ENCODE data around the gene SFTPD.

The SFTPD gene

GRCh38 chr10:79981450-79982361, 32.8 kb upstream of the SFTPD start:
- Histone ChIP-seq H3K9ac (ENCODE audit: low read depth, low read length) (peak overlapping the region; percentile 74), H3K4me1 (ENCODE audit: control insufficient read depth, insufficient read depth, low read length) (peaks cover 21% of the 10 kb centered on the region; the same call in 1 of the 2 replicates), H3K4me3 (ENCODE audit: low read depth, low read length) (peak overlapping the region; percentile 89), H3K9me3 (ENCODE audit: control insufficient read depth, insufficient read depth, low read length) (peaks cover under 1% of the 10 kb centered on the region; the same call in 1 of the 2 replicates), H3K36me3 (ENCODE audit: control insufficient read depth, insufficient read depth, low read length) (no peaks in the 10 kb centered on the region), H3K27me3 (ENCODE audit: control insufficient read depth, insufficient read depth, low read length) (peaks cover 30% of the 10 kb centered on the region), H3K27ac (ENCODE audit: low read depth, low read length) (peak overlapping the region; percentile 2)

- Histone ChIP-seq H3K4me3 (ENCODE audit: low read depth, low read length) (peak overlapping the region; percentile 89; the same call in 1 of the 2 replicates), H3K4me1 (ENCODE audit: control insufficient read depth, insufficient read depth, low read length) (peaks cover 21% of the 10 kb centered on the region; the same call in 1 of the 2 replicates), H3K27me3 (ENCODE audit: control insufficient read depth, insufficient read depth, low read length) (peaks cover 27% of the 10 kb centered on the region), H3K9me3 (ENCODE audit: control insufficient read depth, insufficient read depth, low read length) (peaks cover 8% of the 10 kb centered on the region; the same call in 1 of the 2 replicates), H3K27ac (ENCODE audit: low read depth, low read length) (no peak overlapping the region), H3K36me3 (ENCODE audit: control insufficient read depth, insufficient read depth, low read length) (no peaks in the 10 kb centered on the region), H3K9ac (ENCODE audit: low read depth, low read length) (no peak overlapping the region)
Observed at GRCh38 chr10:79980711-79981110, 31.8 kb upstream of the SFTPD start.

GRCh38 chr10:79979976-79980687, 31.2 kb upstream of the SFTPD start:
- peaks cover 8% of the 10 kb centered on the region; the same call in 1 of the 2 replicates for H3K9me3 ChIP-seq (ENCODE audit: control insufficient read depth, insufficient read depth, low read length)
- no peaks in the 10 kb centered on the region for H3K36me3 ChIP-seq (ENCODE audit: control insufficient read depth, insufficient read depth, low read length)
- peaks cover 27% of the 10 kb centered on the region for H3K27me3 ChIP-seq (ENCODE audit: control insufficient read depth, insufficient read depth, low read length)
- H3K4me3 ChIP-seq (ENCODE audit: low read depth, low read length), result no peak overlapping the region
- H3K9ac ChIP-seq (ENCODE audit: low read depth, low read length), result no peak overlapping the region
- H3K4me1 ChIP-seq (ENCODE audit: control insufficient read depth, insufficient read depth, low read length), result peaks cover 21% of the 10 kb centered on the region; the same call in 1 of the 2 replicates
- H3K27ac ChIP-seq (ENCODE audit: low read depth, low read length), result no peak overlapping the region

GRCh38 chr10:79979310-79979975, 30.5 kb upstream of the SFTPD start:
- no peaks in the 10 kb centered on the region for H3K36me3 ChIP-seq (ENCODE audit: control insufficient read depth, insufficient read depth, low read length)

GRCh38 chr10:79976999-79977398, 28.1 kb upstream of the SFTPD start:
- H3K4me1 ChIP-seq (ENCODE audit: control insufficient read depth, insufficient read depth, low read length), result peaks cover 21% of the 10 kb centered on the region; the same call in 1 of the 2 replicates
- H3K36me3 ChIP-seq (ENCODE audit: control insufficient read depth, insufficient read depth, low read length), result no peaks in the 10 kb centered on the region
- no peak overlapping the region for H3K27ac ChIP-seq (ENCODE audit: low read depth, low read length)
- H3K27me3 ChIP-seq (ENCODE audit: control insufficient read depth, insufficient read depth, low read length), result peaks cover 11% of the 10 kb centered on the region
- peaks cover 11% of the 10 kb centered on the region; the same call in 1 of the 2 replicates for H3K9me3 ChIP-seq (ENCODE audit: control insufficient read depth, insufficient read depth, low read length)
- no peak overlapping the region for H3K9ac ChIP-seq (ENCODE audit: low read depth, low read length)
- no peak overlapping the region for H3K4me3 ChIP-seq (ENCODE audit: low read depth, low read length)

More at GRCh38 chr10:79979310-79979975, 30.5 kb upstream of the SFTPD start:
- no peak overlapping the region for H3K9ac ChIP-seq (ENCODE audit: low read depth, low read length)
- H3K27ac ChIP-seq (ENCODE audit: low read depth, low read length), result no peak overlapping the region
- peaks cover 21% of the 10 kb centered on the region; the same call in 1 of the 2 replicates for H3K4me1 ChIP-seq (ENCODE audit: control insufficient read depth, insufficient read depth, low read length)
- H3K4me3 ChIP-seq (ENCODE audit: low read depth, low read length), result no peak overlapping the region
- peaks cover 27% of the 10 kb centered on the region for H3K27me3 ChIP-seq (ENCODE audit: control insufficient read depth, insufficient read depth, low read length)
- peaks cover 11% of the 10 kb centered on the region; the same call in 1 of the 2 replicates for H3K9me3 ChIP-seq (ENCODE audit: control insufficient read depth, insufficient read depth, low read length)

GRCh38 chr10:79970062-79970461, 21.2 kb upstream of the SFTPD start:
- no peak overlapping the region for H3K27ac ChIP-seq (ENCODE audit: low read depth, low read length)
- H3K9me3 ChIP-seq (ENCODE audit: control insufficient read depth, insufficient read depth, low read length), result peaks cover 9% of the 10 kb centered on the region; the same call in 1 of the 2 replicates
- H3K4me3 ChIP-seq (ENCODE audit: low read depth, low read length), result no peak overlapping the region
- no peaks in the 10 kb centered on the region for H3K36me3 ChIP-seq (ENCODE audit: control insufficient read depth, insufficient read depth, low read length)
- H3K27me3 ChIP-seq (ENCODE audit: control insufficient read depth, insufficient read depth, low read length), result no peaks in the 10 kb centered on the region
- no peaks in the 10 kb centered on the region for H3K4me1 ChIP-seq (ENCODE audit: control insufficient read depth, insufficient read depth, low read length)
- no peak overlapping the region for H3K9ac ChIP-seq (ENCODE audit: low read depth, low read length)

GRCh38 chr10:79947787-79948424, 999 bp downstream of the SFTPD start:
- no peak overlapping the region for H3K27ac ChIP-seq (ENCODE audit: low read depth, low read length)
- no peaks in the 10 kb centered on the region for H3K36me3 ChIP-seq (ENCODE audit: control insufficient read depth, insufficient read depth, low read length)
- H3K4me3 ChIP-seq (ENCODE audit: low read depth, low read length), result no peak overlapping the region
- no peak overlapping the region for H3K9ac ChIP-seq (ENCODE audit: low read depth, low read length)
- H3K9me3 ChIP-seq (ENCODE audit: control insufficient read depth, insufficient read depth, low read length), result peaks cover 3% of the 10 kb centered on the region; the same call in 1 of the 2 replicates
- peaks cover 11% of the 10 kb centered on the region; the same call in 1 of the 2 replicates for H3K4me1 ChIP-seq (ENCODE audit: control insufficient read depth, insufficient read depth, low read length)
- no peaks in the 10 kb centered on the region for H3K27me3 ChIP-seq (ENCODE audit: control insufficient read depth, insufficient read depth, low read length)

GRCh38 chr10:79947083-79947415, 1.9 kb downstream of the SFTPD start:
- H3K36me3 ChIP-seq (ENCODE audit: control insufficient read depth, insufficient read depth, low read length), result no peaks in the 10 kb centered on the region

GRCh38 chr10:79946271-79947082, 2.4 kb downstream of the SFTPD start:
- H3K9ac ChIP-seq (ENCODE audit: low read depth, low read length), result no peak overlapping the region
- peaks cover 7% of the 10 kb centered on the region; the same call in 1 of the 2 replicates for H3K4me1 ChIP-seq (ENCODE audit: control insufficient read depth, insufficient read depth, low read length)
- no peak overlapping the region for H3K27ac ChIP-seq (ENCODE audit: low read depth, low read length)
- no peaks in the 10 kb centered on the region for H3K36me3 ChIP-seq (ENCODE audit: control insufficient read depth, insufficient read depth, low read length)
- no peaks in the 10 kb centered on the region for H3K27me3 ChIP-seq (ENCODE audit: control insufficient read depth, insufficient read depth, low read length)
- H3K9me3 ChIP-seq (ENCODE audit: control insufficient read depth, insufficient read depth, low read length), result no peaks in the 10 kb centered on the region
- H3K4me3 ChIP-seq (ENCODE audit: low read depth, low read length), result no peak overlapping the region

More at GRCh38 chr10:79947083-79947415, 1.9 kb downstream of the SFTPD start:
- Histone ChIP-seq H3K9me3 (ENCODE audit: control insufficient read depth, insufficient read depth, low read length) (no peaks in the 10 kb centered on the region), H3K9ac (ENCODE audit: low read depth, low read length) (no peak overlapping the region), H3K4me1 (ENCODE audit: control insufficient read depth, insufficient read depth, low read length) (peaks cover 11% of the 10 kb centered on the region; the same call in 1 of the 2 replicates), H3K27me3 (ENCODE audit: control insufficient read depth, insufficient read depth, low read length) (no peaks in the 10 kb centered on the region), H3K27ac (ENCODE audit: low read depth, low read length) (no peak overlapping the region), H3K4me3 (ENCODE audit: low read depth, low read length) (no peak overlapping the region)

Data from HUES48 (cell line).